Right ventricle myocardium inferior (tissue), 1 donor: ENCODE results near the gene RAB3IL1. TPM values are rescaled to one million over a fixed set of nuclear protein-coding genes. Genes with fewer than 3 reads are reported as not detected.

Source experiments
- ATAC-seq: fragments of 200-7000 bp; cut with Tn5 transposase; one replicate; pipeline ENCODE4 v1.9.1; 2020; ENCODE audit warnings: mild to moderate bottlenecking, moderate library complexity
- DNase-seq: peaks from one replicate; pipeline ENCODE4 v3.0.0; 2021; ENCODE audit errors: missing footprints
- intact Hi-C: fragments of 100-400 bp; cut with DNase I; formaldehyde crosslinking; loops from one replicate; pipeline ENCODE4 v1.11.0; 2022
- total RNA-seq: library from RNA; stranded (reverse); fragmentation: NEBNext Ultra II Directional; extraction: Animal tissue kit (Norgen Biotek cat#: 25700); gene quantifications from one replicate; pipeline ENCODE4 v1.2.1, GENCODE V29; 2021
- donor health status: DM: no; HTN: yes; CAD: no; lungs with severe emphysema.

RAB3IL1 gene
- total RNA-seq, 1 donor from 2014 or later = 14.0 TPM

- intact Hi-C loops = no loop called here
- peak; percentile 58 for DNase-seq
- peak; percentile 27 for ATAC-seq
Observed at GRCh38 chr11:61910187-61911127, 6.9 kb downstream of the RAB3IL1 start.

GRCh38 chr11:61908730-61909316 lies 8.5 kb downstream of the RAB3IL1 start:
- intact Hi-C loops = no loop called here
- DNase-seq (peak; percentile 91), ATAC-seq (peak; percentile 57)

GRCh38 chr11:61907871-61908729 lies 9.3 kb downstream of the RAB3IL1 start:
- DNase-seq (peak; percentile 43), ATAC-seq (no peak)
- intact Hi-C loops = no loop called here

GRCh38 chr11:61907282-61907681 lies 10.1 kb downstream of the RAB3IL1 start:
- intact Hi-C loops = no loop called here
- ATAC-seq (no peak), DNase-seq (peak; percentile 54)

GRCh38 chr11:61906522-61906909 lies 10.8 kb downstream of the RAB3IL1 start:
- intact Hi-C loops = no loop called here
- DNase-seq (peak; percentile 26), ATAC-seq (no peak)

GRCh38 chr11:61905801-61906521 lies 11.4 kb downstream of the RAB3IL1 start:
- intact Hi-C loops = no loop called here
- ATAC-seq (no peak), DNase-seq (peak; percentile 61)

GRCh38 chr11:61905067-61905696 lies 12.2 kb downstream of the RAB3IL1 start:
- DNase-seq (peak; percentile 52), ATAC-seq (no peak)
- intact Hi-C loops = no loop called here

- ATAC-seq (peak; percentile 30), DNase-seq (peak; percentile 56)
- intact Hi-C loops = no loop called here
Observed at GRCh38 chr11:61904539-61905048, 12.8 kb downstream of the RAB3IL1 start.

- ATAC-seq = no peak
- intact Hi-C loops = no loop called here
- peak; percentile 27 for DNase-seq
Observed at GRCh38 chr11:61903845-61904244, 13.5 kb downstream of the RAB3IL1 start.

GRCh38 chr11:61902313-61902712 lies 15.1 kb downstream of the RAB3IL1 start:
- DNase-seq (no peak), ATAC-seq (no peak)
- intact Hi-C loops = no loop called here

- DNase-seq = no peak
- intact Hi-C loops = no loop called here
- no peak for ATAC-seq
Observed at GRCh38 chr11:61901397-61901796, 16.0 kb downstream of the RAB3IL1 start.

GRCh38 chr11:61900251-61900650 lies 17.1 kb downstream of the RAB3IL1 start:
- no peak for DNase-seq
- ATAC-seq = no peak
- intact Hi-C loops = no loop called here

GRCh38 chr11:61899146-61899841 lies 18.1 kb downstream of the RAB3IL1 start:
- ATAC-seq (peak; percentile 74), DNase-seq (peak; percentile 93)
- intact Hi-C loops = loop anchor here (1.0 to 5.0 kb wide), 4 partner anchors 28 to 208 kb away; no protein-coding TSS in a partner anchor

- ATAC-seq (no peak), DNase-seq (no peak)
- intact Hi-C loops = loop anchor here (2.0 to 5.0 kb wide), 2 partner anchors 27 to 209 kb away; no protein-coding TSS in a partner anchor
Observed at GRCh38 chr11:61898247-61898582, 19.2 kb downstream of the RAB3IL1 start.

GRCh38 chr11:61897387-61898246 lies 19.7 kb downstream of the RAB3IL1 start:
- DNase-seq (peak; percentile 82), ATAC-seq (peak; percentile 65)
- intact Hi-C loops = loop anchor here (2.0 to 5.0 kb wide), 3 partner anchors 27 to 210 kb away; no protein-coding TSS in a partner anchor

- ATAC-seq (no peak), DNase-seq (peak; percentile 65)
- intact Hi-C loops = loop anchor here (2.0 to 5.0 kb wide), 2 partner anchors 100 to 210 kb away; no protein-coding TSS in a partner anchor
Observed at GRCh38 chr11:61896665-61897386, 20.5 kb downstream of the RAB3IL1 start.
